ENCODE measurements around the gene CDR2L.
"Not testable (repeated sequence)": the region's sequence is repeated elsewhere in the genome, so short reads cannot be mapped to it uniquely, and the experiment has no call there.

The CDR2L gene

DNA sequence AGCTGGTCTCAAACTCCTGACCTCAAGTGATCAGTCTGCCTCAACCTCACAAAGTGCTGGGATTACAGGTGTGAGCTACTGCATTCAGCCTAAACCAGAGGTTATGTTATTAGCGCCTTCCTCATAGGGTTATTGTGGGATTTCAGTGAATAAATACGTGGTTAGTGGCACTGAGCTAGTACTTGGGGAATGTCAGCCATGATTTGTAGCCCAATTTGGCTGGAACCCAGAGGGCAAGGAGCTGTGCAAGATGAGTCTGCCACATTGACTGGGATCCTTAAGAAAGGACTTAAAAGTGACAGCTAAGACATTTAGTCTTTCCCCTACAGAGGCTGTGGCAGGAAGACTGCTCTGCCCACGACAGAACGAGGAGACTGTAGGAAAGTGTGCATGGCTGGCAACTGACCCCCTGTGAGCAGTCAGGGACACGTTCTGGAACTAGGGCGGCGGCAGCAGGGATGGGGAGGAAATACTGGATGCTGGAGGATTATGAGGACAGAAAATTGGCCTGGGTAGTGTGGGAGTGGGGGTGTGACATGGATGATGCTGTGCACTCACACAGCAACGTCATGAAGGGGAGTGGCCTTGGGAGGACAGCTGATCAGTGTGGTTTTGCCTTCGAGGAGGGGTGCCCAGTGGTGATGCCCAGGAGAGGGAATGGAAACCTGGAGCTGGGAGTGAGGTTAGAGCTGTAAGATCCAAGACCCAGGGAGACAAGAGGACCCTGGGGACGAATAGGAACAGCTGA is 44.7 kb downstream of the CDR2L start:
- no peaks in the 10 kb centered on the region for H3K9me3 ChIP-seq (ENCODE audit: low read depth, low read length)
- H3K27ac ChIP-seq, result peak overlapping the region; percentile 81
- TF ChIP-seq EZH2 (IDR thresholded peaks at IDR 0.05) (no peak), FOXP2 (optimal IDR thresholded peaks at IDR 0.05; ENCODE audit: control extremely low read depth, extremely low read length, insufficient read depth) (no peak), POLR2AphosphoS5 (IDR thresholded peaks at IDR 0.05; ENCODE audit: borderline replicate concordance, low read depth, low read length) (no peak)
- no peak for DNase-seq (ENCODE audit: low read depth, low spot score)
- no peak overlapping the region for H3K9ac ChIP-seq (ENCODE audit: insufficient read length)
- H3K36me3 ChIP-seq (ENCODE audit: insufficient read depth, low read length), result no peaks in the 10 kb centered on the region
- H3K4me3 ChIP-seq, result peak overlapping the region; percentile 100

DNA sequence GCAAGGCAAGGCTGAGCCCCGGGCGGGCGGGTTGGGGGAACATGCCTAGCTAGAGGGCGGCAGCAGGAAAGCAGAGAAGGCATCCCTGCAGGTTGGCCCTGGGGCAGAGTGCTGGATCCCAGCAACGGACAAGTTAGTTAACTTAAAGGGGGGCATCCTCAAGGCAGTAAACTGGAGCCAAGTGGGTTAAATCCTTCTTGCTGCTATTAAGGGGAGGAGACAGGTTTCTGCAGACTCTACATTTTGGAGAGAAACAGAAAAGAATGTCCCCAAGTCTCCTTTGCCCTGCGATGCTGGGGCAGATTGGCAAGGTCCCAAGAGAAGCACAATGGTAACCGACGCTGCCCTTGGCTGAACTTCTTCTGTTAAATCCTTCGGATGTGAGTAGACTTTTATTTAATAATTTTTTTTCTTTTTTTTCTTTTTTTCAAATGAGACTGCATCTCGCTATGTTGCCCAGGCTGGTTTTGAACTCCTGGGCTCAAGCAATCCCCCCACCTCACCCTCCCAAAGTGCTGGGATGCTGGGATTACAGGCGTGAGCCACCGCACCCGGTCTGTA is 45.4 kb downstream of the CDR2L start:
- TF ChIP-seq EZH2 (IDR thresholded peaks at IDR 0.05) (no peak), FOXP2 (optimal IDR thresholded peaks at IDR 0.05; ENCODE audit: control extremely low read depth, extremely low read length, insufficient read depth) (no peak), POLR2AphosphoS5 (IDR thresholded peaks at IDR 0.05; ENCODE audit: borderline replicate concordance, low read depth, low read length) (no peak)
- no peak for DNase-seq (ENCODE audit: low read depth, low spot score)
- H3K9ac ChIP-seq (ENCODE audit: insufficient read length), result peak overlapping the region; percentile 90
- H3K36me3 ChIP-seq (ENCODE audit: insufficient read depth, low read length), result no peaks in the 10 kb centered on the region
- H3K9me3 ChIP-seq (ENCODE audit: low read depth, low read length), result no peaks in the 10 kb centered on the region
- H3K27ac ChIP-seq, result peak overlapping the region; percentile 97; the same call in 1 of the 2 replicates
- H3K4me3 ChIP-seq, result peak overlapping the region; percentile 100

- Histone ChIP-seq H3K4me3 (peak overlapping the region; percentile 100), H3K9ac (ENCODE audit: insufficient read length) (peak overlapping the region; percentile 90), H3K9me3 (ENCODE audit: low read depth, low read length) (no peaks in the 10 kb centered on the region), H3K36me3 (ENCODE audit: insufficient read depth, low read length) (peaks cover 5% of the 10 kb centered on the region; the same call in 1 of the 2 replicates), H3K27ac (peak overlapping the region; percentile 97)
- DNase-seq (ENCODE audit: low read depth, low spot score), result peak; percentile 84
- TF ChIP-seq EZH2 (IDR thresholded peaks at IDR 0.05) (no peak), POLR2AphosphoS5 (IDR thresholded peaks at IDR 0.05; ENCODE audit: borderline replicate concordance, low read depth, low read length) (no peak), FOXP2 (optimal IDR thresholded peaks at IDR 0.05; ENCODE audit: control extremely low read depth, extremely low read length, insufficient read depth) (no peak)
These were observed 46.2 kb downstream of the CDR2L start for GRCh38 chr17:75033346-75034235.

DNA sequence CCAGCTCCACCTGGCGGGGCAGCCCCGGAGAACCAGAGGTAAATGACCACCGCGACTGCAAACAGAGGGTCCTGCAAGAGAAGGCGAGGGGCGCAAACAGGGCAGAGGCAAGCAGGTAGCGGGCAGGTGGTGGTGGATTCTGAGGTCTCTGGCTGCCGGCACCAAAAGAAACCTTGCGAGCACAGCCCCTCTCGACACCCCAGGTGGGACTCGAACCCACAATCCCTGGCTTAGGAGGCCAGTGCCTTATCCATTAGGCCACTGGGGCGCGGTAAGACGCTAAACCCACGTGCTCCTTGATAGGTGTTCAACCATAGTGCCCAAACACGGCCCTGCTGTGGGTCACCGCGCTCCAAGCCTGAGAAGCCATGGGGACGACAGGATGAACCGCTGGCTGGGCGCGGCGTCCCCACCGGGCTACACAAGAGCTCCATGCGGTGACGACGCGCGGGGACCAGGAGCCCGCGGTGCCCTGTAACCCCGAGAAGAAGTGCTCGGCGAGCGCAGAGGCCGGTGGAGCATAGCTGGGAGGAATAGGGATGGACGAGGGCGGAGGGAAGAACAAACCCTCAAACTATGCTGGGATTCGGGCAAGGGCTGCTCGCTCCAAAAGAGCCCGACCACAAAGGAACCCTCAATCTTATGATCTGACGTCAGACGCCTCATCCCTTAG is 46.9 kb downstream of the CDR2L start:
- Histone ChIP-seq H3K9ac (ENCODE audit: insufficient read length) (peak overlapping the region; percentile 99), H3K9me3 (ENCODE audit: low read depth, low read length) (no peaks in the 10 kb centered on the region), H3K4me3 (peak overlapping the region; percentile 100), H3K27ac (peak overlapping the region; percentile 97), H3K36me3 (ENCODE audit: insufficient read depth, low read length) (peaks cover 13% of the 10 kb centered on the region)
- TF ChIP-seq FOXP2 (optimal IDR thresholded peaks at IDR 0.05; ENCODE audit: control extremely low read depth, extremely low read length, insufficient read depth), result no peak
- TF ChIP-seq EZH2 (IDR thresholded peaks at IDR 0.05), result no peak
- peak; percentile 49 for TF ChIP-seq POLR2AphosphoS5 (IDR thresholded peaks at IDR 0.05; ENCODE audit: borderline replicate concordance, low read depth, low read length)
- DNase-seq (ENCODE audit: low read depth, low spot score), result no peak

GRCh38 chr17:75036643-75037268 is 49.3 kb downstream of the CDR2L start:
- TF ChIP-seq FOXP2 (optimal IDR thresholded peaks at IDR 0.05; ENCODE audit: control extremely low read depth, extremely low read length, insufficient read depth) (peak; percentile 49), POLR2AphosphoS5 (IDR thresholded peaks at IDR 0.05; ENCODE audit: borderline replicate concordance, low read depth, low read length) (peak; percentile 33), EZH2 (IDR thresholded peaks at IDR 0.05) (no peak)
- DNase-seq (ENCODE audit: low read depth, low spot score), result peak; percentile 90

GRCh38 chr17:75039238-75039637 is 51.8 kb downstream of the CDR2L start:
- TF ChIP-seq POLR2AphosphoS5 (IDR thresholded peaks at IDR 0.05; ENCODE audit: borderline replicate concordance, low read depth, low read length), result no peak
- TF ChIP-seq EZH2 (IDR thresholded peaks at IDR 0.05), result no peak
- TF ChIP-seq FOXP2 (optimal IDR thresholded peaks at IDR 0.05; ENCODE audit: control extremely low read depth, extremely low read length, insufficient read depth), result no peak
- no peak overlapping the region for H3K9ac ChIP-seq (ENCODE audit: insufficient read length)
- no peak overlapping the region for H3K27ac ChIP-seq
- no peak for DNase-seq (ENCODE audit: low read depth, low spot score)
- H3K4me3 ChIP-seq, result no peak overlapping the region
- peaks cover 44% of the 10 kb centered on the region for H3K36me3 ChIP-seq (ENCODE audit: insufficient read depth, low read length)
- H3K9me3 ChIP-seq (ENCODE audit: low read depth, low read length), result no peaks in the 10 kb centered on the region

More at GRCh38 chr17:75036643-75037268, 49.3 kb downstream of the CDR2L start:
- Histone ChIP-seq H3K27ac (peak overlapping the region; percentile 97), H3K9ac (ENCODE audit: insufficient read length) (no peak overlapping the region), H3K36me3 (ENCODE audit: insufficient read depth, low read length) (peaks cover 37% of the 10 kb centered on the region), H3K4me3 (peak overlapping the region; percentile 42), H3K9me3 (ENCODE audit: low read depth, low read length) (no peaks in the 10 kb centered on the region)

DNA sequence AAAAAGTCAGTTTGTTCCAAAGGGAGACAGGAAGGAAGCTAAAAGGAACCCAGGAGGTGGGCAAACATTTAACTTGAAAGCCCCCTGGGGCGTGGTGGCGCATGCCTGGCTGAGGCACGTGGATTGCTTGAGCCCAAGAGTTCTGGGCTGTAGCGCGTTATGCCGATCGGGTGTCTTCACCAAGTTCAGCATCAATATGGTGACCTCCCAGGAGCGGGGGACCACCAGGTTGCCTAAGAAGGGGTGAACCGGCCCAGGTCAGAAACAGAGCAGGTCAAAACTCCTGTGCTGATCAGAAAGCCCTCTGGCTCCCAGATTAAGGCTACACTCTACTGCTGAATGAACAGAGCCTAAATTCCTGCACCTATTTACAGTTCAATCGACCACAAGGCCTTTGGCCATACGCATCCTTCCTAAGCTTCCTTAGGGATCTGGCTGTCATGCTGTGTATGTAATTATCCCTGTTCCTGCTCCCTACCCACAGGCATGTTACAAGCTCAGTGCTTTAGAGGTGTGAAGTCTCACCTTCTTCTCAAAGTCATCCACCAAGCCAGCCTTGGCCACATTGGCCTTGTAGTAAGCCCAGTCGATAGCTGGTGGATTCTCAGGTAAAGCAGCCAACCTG is 54.3 kb downstream of the CDR2L start:
- Histone ChIP-seq H3K9ac (ENCODE audit: insufficient read length) (no peak overlapping the region), H3K9me3 (ENCODE audit: low read depth, low read length) (no peaks in the 10 kb centered on the region), H3K27ac (peak overlapping the region; percentile 36; the same call in 1 of the 2 replicates), H3K4me3 (no peak overlapping the region), H3K36me3 (ENCODE audit: insufficient read depth, low read length) (peaks cover 44% of the 10 kb centered on the region)
- TF ChIP-seq POLR2AphosphoS5 (IDR thresholded peaks at IDR 0.05; ENCODE audit: borderline replicate concordance, low read depth, low read length) (no peak), EZH2 (IDR thresholded peaks at IDR 0.05) (no peak), FOXP2 (optimal IDR thresholded peaks at IDR 0.05; ENCODE audit: control extremely low read depth, extremely low read length, insufficient read depth) (no peak)
- no peak for DNase-seq (ENCODE audit: low read depth, low spot score)

DNA sequence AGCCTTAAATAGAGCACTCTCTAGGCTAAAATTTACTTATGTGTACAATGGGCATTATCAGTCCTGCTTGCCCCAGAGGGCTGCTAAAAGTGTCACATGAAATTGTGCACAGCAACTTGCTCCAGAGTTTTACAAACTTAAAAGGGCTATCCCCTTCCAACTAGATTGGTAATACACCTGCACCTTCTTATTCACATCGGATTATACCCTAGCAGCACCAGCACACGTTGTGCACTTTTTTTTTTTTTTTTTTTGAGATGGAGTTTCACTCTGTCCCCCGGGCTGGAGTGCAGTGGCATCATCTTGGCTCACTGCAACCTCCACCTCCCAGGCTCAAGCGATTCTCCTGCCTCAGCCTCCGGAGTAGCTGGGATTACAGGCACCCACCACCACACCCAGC is 56.4 kb downstream of the CDR2L start:
- not testable (repeated sequence) for DNase-seq (ENCODE audit: low read depth, low spot score); H3K9ac ChIP-seq (ENCODE audit: insufficient read length); H3K9me3 ChIP-seq (ENCODE audit: low read depth, low read length); H3K4me3 ChIP-seq; H3K27ac ChIP-seq
- H3K36me3 ChIP-seq (ENCODE audit: insufficient read depth, low read length), result peaks cover 37% of the 10 kb centered on the region
